ENCODE measurements around the gene PLA2G12B.
"Not testable (repeated sequence)": the region's sequence is repeated elsewhere in the genome, so short reads cannot be mapped to it uniquely, and the experiment has no call there.

The PLA2G12B gene

DNA sequence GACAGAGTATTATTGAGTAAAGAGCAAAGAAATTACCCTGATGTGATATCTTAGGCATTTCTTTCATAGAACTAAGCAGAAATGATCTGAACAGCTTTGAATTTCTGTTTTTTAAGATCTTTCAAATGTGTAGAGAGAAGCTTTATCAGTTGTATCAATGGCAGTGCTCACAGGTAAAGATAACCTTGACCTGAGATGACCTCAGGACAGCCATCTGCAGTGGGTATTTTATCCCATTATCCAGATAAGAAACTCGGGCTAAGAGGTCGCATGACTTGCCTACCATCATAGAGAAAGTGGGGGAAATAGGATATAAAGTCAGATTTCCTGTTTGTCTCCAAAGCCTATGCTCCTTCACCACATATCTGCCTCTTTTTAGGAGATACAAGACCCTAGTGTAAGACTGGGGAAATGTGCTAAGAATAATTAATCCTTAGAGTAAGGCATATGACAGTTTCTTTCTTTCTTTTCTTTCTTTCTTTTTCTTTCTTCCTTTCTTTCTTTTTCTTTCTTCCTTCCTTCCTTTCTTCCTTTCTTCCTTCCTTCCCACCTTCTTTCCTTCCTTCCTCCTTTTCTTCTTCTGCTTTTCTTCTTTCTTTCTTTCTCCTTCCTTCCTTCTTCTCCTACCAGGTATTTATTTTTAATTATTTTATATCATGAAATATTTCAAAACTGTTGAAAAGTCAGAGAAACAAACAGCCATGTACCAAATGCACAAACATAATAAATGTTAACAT, 10.9 kb downstream of the PLA2G12B start:
- in situ Hi-C loops (cut with MboI; ENCODE audit: low sequenced_read_pairs): no loop called here

DNA sequence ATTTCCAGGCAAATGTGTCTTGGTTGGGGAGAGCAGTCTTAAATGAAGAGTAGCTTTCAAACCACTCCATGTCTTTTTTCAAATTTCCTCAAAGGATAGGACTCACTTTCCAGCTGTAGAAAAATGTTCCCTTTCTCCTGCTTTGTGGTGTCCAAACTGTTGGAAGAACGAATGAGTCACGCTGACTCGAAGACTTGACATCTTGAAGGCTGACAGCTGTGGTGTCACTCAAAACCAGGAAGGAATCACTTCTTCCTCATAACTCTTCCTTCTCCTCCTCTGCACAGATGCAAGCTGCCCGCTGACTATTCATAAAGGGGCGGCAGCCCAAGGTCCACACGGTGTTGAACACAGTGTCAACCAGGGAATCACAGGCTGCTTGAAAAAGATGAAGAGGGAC, 19.2 kb downstream of the PLA2G12B start:
- in situ Hi-C loops (cut with MboI; ENCODE audit: low sequenced_read_pairs): no loop called here

DNA sequence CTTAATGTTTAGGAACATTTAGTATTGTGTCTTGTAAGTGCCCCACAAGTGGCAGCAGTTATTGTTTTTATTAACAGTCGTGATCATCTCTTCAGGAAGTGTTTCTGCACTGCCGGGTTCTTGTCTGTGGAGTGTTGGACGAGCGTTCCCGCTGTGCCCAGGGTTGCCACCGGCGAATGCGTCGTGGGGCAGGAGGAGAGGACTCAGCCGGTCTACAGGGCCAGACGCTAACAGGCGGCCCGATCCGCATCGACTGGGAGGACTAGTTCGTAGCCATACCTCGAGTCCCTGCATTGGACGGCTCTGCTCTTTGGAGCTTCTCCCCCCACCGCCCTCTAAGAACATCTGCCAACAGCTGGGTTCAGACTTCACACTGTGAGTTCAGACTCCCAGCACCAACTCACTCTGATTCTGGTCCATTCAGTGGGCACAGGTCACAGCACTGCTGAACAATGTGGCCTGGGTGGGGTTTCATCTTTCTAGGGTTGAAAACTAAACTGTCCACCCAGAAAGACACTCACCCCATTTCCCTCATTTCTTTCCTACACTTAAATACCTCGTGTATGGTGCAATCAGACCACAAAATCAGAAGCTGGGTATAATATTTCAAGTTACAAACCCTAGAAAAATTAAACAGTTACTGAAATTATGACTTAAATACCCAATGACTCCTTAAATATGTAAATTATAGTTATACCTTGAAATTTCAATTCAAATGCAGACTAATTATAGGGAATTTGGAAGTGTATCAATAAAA, 22.2 kb downstream of the PLA2G12B start:
- in situ Hi-C loops (cut with MboI; ENCODE audit: low sequenced_read_pairs): no loop called here

DNA sequence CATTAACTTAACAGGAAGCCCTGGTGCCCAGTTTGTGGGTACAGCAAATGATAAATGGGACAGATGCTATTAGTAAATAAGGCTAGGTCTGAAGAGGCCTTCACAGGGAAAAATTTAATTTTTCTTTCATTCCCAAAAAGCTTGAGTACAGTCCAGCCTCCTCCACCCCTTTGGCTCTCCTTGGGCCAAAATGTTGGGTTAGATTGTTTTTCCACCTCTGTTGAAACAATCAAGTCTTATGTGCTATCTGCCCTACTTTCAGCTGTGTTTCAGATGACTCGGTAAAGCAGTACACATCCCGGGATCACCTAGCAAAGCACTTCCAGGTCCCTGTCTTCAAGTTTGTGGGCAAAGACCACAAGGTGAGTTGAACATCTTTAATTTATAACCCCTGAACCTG, 24.3 kb downstream of the PLA2G12B start:
- in situ Hi-C loops (cut with MboI; ENCODE audit: low sequenced_read_pairs): no loop called here

DNA sequence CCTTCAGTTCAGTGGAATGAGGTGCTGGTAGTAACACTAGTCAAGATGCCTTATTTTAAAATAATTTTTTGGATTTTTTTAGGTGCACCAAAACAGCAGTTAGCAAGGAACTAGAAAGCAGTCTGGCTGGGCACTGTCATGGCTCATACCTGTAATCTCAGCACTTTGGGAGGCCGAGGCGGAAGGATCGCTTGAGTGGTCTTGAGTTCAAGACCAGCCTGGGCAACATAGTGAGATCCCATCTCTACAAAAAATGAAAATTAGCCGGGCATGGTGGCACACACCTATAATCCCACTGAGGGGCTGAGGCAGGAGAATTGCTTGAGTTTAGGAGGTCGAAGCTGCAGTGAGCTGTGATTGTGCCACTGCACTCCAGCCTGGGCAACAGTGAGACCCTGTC, 25.8 kb downstream of the PLA2G12B start:
- in situ Hi-C loops (cut with MboI; ENCODE audit: low sequenced_read_pairs): no loop called here

DNA sequence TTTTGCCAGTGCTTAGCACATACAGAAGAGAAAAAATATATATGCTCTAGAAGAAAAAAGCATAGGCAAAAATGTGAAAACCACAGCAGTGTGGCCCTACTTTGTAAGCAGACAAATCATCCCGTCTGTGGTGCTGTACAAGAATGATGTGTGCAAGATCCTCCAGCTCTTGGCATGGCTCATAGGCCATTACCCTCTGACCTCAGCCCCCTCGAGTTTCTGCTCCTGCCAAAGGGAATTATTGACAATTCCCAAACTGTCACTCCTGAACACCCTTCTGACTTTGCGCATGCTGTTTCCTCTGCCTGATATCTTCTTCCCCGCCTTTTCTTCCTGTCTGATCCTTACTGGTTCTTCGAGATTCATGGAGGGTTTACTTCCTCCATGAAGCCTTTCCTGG, 27.1 kb downstream of the PLA2G12B start:
- in situ Hi-C loops (cut with MboI; ENCODE audit: low sequenced_read_pairs): no loop called here

DNA sequence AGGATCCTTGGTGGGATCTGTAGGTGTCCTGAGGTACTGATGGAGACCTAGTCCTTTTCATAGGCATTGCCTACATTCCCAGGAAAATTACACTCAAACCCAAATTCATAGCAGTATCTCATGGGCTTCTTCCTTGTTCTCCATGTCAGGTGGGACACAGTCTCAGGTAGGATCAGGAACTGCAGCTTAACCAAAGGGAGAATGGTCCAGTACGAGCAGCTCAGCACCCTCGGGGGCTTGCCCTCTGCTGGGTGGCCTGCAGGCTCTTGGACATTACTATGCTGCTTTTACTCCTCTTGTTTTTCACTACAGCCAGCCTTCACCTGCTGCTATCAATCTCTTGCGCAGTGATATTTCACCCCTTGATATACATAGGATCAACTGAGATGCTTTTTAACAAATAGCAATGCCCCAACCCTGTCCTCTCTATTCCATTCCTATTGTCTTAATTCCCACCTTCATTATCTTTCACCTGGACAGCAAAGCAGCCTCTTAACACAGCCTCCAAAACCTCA, 28.6 kb downstream of the PLA2G12B start:
- in situ Hi-C loops (cut with MboI; ENCODE audit: low sequenced_read_pairs): no loop called here

DNA sequence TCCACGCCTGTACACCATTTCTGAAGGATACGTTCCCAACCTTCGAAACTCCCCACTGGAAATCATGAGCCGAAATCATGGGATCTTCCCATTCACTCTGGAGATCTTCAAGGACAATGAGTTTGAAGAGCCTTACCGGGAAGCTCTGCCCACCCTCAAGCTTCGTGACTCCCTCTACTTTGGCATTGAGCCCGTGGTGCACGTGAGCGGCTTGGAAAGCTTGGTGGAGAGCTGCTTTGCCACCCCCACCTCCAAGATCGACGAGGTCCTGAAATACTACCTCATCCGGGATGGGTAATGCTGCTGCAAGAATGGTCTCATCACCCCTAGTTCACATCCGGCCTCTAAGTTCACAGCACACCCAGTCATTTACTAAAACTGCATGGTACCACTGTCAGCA, 30.3 kb downstream of the PLA2G12B start:
- in situ Hi-C loops (cut with MboI; ENCODE audit: low sequenced_read_pairs): no loop called here

DNA sequence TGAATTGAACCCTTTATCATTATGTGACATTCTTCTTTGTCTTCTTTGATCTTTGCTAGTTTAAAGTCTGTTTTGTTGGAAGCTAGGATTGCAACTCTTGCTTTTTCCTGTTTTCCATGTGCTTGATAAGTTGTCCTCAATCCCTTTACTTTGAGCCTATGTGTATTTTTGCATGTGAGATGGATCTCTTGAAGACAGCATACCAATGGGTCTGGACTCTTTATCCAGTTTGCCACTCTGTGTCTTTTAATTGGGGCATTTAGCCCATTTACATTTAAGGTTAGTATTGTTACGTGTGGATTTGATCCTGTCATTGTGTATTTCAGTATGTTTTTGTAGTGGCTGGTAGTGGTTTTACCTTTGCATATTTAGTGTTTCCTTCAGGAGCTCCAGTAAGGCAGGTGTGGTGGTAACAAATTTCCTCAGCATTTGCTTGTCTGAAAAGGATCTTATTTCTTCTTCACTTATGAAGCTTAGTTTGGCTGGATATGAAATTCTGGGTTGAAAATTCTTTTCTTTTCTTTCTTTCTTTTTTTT, 33.4 kb downstream of the PLA2G12B start:
- in situ Hi-C loops (cut with MboI; ENCODE audit: low sequenced_read_pairs): not testable (repeated sequence)

DNA sequence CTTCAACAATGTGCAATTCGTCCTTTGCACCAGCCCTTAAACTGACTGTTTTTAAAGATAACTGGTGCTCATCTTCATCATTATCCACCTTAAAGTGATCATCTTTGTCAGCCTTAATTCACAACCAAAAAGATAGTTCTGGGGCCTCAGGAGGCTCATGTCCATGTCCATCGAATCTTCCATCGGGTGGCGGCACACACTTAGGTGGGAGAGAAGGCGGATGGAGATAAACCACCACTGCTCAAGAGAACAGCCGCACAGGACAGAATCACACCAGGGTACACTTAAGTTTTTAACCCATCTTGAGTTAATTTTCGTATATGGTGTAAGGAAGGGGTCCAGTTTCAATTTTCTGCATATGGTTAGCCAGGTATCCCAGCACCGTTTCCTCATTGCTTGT, 36.3 kb downstream of the PLA2G12B start:
- in situ Hi-C loops (cut with MboI; ENCODE audit: low sequenced_read_pairs): no loop called here

DNA sequence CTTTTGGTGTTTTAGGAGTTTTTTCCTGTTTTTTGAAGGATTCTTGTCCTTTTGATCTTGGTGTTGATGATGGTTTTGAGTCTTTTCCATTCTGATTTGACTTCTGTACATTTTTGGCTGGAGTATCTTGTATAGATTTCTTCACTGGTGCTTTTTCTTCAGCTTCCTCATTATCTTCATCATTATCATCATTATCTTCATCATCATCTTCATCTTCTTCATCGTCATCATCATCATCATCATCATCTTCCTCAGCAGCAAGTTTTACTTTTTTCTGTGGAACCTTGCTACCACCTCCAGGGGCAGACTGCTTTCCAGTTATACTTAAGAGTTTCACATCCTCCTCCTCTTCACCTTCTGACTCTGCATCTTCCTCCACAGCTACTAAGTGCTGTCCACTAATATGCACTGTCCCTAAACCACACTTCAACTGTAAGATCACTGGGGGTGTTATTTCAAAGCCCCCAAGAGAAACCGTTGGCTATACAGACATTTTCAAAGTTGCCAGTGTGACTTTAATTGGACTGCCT, 36.7 kb downstream of the PLA2G12B start:
- in situ Hi-C loops (cut with MboI; ENCODE audit: low sequenced_read_pairs): not testable (repeated sequence)

DNA sequence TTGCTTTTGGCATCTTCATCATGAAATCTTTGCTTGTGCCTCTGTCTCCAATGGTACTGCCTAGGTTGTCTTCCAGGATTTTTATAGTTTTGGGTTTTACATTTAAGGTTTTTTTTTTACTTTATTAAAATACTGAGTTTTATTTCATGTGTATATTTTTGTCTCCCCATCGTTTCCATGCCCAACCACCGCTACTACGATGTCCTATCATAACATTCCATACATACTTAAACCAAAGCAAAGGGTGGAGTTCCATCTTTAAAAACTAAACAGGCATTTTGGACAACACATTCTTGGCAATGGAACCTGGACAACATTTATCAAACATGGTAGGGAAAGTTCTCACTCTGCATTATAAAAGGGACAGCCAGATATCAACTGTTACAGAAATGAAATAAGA, 37.4 kb downstream of the PLA2G12B start:
- in situ Hi-C loops (cut with MboI; ENCODE audit: low sequenced_read_pairs): not testable (repeated sequence)

DNA sequence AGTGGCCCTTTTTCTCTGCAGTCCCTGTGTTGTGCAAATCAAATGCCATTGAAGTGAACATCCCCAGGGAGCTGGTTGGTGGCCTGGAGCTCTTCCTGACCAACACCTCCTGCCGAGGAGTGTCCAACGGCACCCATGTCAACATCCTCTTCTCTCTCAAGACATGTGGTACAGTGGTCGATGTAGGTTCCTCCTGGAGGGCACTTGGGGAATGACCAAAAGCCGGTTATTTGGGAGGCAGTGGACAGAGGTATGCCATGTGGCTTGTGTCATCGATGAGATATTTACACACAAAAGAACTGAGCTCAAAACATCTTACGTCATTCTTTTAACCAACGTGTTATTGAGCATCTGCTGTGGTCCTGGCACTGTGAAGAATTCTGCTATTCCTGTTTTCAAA, 41.3 kb downstream of the PLA2G12B start:
- in situ Hi-C loops (cut with MboI; ENCODE audit: low sequenced_read_pairs): no loop called here

DNA sequence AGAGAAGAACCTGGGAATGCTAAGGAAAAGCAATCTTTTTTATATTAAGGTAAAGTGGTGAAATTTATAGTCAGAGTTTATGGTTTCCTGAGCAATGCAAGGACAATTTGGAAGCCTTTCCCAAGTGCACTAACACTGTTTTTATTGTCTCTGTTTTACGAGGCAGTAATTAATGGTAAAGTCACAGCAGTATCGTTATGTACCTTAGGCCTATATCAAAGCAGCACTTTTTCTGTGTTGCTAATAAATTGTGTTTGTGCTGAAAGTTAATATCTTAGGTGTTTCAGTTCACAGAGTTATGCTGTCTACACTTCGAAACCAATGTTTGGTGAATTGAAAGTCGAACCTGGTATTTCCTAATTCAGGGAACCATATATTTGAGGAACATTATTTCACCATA, 41.9 kb downstream of the PLA2G12B start:
- in situ Hi-C loops (cut with MboI; ENCODE audit: low sequenced_read_pairs): no loop called here

DNA sequence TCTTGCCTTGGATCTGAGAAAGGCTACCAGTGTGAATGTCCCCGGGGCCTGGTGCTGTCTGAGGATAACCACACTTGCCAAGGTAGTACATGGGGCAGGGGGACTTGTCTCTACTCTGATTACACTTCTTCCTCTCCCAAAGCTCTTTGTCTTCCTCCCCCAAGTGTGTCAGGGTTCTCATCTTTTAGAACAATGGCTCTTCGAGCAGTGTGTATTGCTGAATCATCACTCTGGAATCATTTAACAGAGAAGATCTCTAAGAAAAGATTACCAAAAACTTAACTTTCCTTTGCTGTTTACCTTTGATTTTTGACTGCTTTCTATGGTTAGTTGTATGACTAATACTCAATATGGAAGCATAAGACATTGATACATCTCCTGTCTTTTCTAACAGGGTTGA, 42.8 kb downstream of the PLA2G12B start:
- in situ Hi-C loops (cut with MboI; ENCODE audit: low sequenced_read_pairs): no loop called here

DNA sequence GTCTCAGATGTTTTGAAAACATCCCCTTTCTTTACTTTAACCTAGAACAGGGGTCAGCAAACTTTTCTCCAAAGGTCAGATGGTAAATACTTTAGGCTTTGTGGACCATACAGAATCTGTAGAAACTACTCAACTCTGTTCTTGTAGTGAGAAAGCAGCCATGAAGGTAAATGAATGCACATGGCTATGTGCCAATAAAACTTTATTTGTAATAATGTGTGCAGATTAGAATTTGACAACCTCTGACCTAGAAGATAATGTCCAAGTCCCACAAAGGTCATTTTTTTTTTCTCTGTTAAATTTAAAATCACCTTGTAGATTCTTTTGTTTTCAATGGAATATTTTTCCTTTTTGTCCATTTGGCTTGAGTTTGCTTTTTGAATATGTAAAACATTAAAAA, 43.9 kb downstream of the PLA2G12B start:
- in situ Hi-C loops (cut with MboI; ENCODE audit: low sequenced_read_pairs): no loop called here

DNA sequence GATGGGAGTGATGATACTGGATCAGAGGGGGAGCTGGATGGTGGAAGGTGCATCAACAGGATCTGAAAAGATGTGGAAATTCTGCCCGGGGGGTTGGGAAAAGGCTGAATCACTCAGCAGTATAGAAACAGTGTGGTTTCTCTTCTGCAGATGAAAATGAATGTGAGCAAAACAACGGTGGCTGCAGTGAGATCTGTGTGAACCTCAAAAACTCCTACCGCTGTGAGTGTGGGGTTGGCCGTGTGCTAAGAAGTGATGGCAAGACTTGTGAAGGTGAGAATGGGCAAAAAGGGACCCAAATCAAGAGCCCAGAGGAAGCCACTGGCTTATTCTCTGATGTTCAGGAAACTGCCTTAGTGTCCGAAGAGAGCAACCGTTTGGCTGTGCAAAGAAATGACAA, 48.2 kb downstream of the PLA2G12B start:
- in situ Hi-C loops (cut with MboI; ENCODE audit: low sequenced_read_pairs): no loop called here

DNA sequence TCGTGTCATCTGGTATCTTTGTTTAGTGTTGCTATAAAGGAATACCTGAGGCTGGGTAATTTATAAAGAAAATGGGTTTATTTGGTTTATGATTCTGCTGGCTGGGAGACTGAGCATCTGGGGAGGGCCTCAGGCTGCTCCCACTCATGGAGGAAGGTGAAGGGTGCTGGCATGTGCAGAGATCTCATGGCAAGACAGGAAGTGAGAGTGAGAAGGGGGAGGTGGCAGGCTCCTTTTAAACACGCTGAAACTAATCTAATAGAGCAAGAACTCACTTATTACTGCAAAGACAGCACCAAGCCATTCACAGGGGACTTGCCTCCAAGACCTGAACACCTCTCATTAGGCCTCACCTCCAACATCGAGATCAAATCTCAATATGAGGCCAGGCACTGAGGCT, 49.8 kb downstream of the PLA2G12B start:
- in situ Hi-C loops (cut with MboI; ENCODE audit: low sequenced_read_pairs): no loop called here

DNA sequence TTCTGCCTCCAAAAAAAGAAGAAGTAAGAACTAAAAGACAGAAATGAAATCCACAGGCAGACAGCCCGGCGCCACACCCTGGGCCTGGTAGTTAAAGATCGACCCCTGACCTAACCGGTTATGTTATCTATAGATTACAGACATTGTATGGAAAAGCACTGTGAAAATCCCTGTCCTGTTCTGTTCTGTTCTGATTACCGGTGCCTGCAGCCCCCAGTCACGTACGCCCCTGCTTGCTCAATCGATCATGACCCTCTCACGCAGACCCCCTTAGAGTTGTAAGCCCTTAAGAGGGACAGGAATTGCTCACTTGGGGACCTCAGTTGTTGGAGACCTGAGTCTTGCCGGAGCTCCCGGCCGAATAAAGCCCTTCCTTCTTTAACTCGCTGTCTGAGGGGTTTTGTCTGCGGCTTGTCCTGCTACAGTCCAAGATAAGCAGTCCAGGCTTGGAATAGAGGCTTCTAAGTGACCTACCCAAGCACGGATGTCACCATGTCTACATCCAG, 50.6 kb downstream of the PLA2G12B start:
- in situ Hi-C loops (cut with MboI; ENCODE audit: low sequenced_read_pairs): not testable (repeated sequence)

DNA sequence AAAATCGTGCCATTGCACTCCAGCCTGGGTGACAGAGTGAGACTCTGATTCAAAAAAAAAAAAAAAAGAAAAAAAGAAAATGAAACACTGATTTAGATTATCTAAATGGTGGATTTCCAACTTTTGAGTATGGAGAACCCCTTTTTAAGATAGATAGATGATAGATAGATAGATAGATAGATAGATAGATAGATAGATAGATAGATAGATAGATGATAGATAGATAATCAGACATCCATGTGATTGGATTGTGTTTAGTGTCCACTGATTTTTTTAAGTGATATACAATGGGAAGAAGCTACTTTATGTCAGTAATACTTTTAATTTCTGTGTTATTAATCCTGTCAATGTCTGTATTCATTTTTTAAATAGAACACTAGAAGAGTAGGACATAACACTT, 55.1 kb downstream of the PLA2G12B start:
- in situ Hi-C loops (cut with MboI; ENCODE audit: low sequenced_read_pairs): no loop called here

DNA sequence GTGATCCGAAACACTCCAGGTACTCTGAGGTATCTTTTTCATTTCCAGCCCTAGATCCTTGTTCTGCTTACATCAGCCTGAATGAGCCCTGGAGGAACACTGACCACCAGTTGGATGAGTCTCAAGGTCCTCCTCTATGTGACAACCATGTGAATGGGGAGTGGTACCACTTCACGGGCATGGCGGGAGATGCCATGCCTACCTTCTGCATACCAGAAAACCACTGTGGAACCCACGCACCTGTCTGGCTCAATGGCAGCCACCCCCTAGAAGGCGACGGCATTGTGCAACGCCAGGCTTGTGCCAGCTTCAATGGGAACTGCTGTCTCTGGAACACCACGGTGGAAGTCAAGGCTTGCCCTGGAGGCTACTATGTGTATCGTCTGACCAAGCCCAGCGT, 56.0 kb downstream of the PLA2G12B start:
- in situ Hi-C loops (cut with MboI; ENCODE audit: low sequenced_read_pairs): no loop called here
